T-helper 22 cell (primary cell): ENCODE data around the gene PDIK1L.

ENCODE experiments used
- DNase-seq: peaks from one replicate; pipeline ENCODE4 v3.0.0-alpha.2; 2020; ENCODE audit warnings: low read depth

Gene PDIK1L

GRCh38 chr1:26111530-26112406, at the start of gene PDIK1L:
TSS of gene PDIK1L (plus strand) at chr1:26111824. CDS start at chr1:26114309, 2,485 bp downstream.
- DNase-seq, result peak; percentile 90

- no peak for DNase-seq
Measured at GRCh38 chr1:26064553-26064952, 47.1 kb upstream of the PDIK1L start.

GRCh38 chr1:26066160-26066559, 45.5 kb upstream of the PDIK1L start:
- no peak for DNase-seq

GRCh38 chr1:26066857-26067256, 44.8 kb upstream of the PDIK1L start:
- no peak for DNase-seq

- DNase-seq, result no peak
Measured at GRCh38 chr1:26067432-26067911, 44.2 kb upstream of the PDIK1L start, which contains the start of gene TRIM63. TSS of gene TRIM63 (minus strand) at chr1:26067630. CDS start at chr1:26067494, 136 bp downstream.

GRCh38 chr1:26069941-26070295, 41.7 kb upstream of the PDIK1L start:
- no peak for DNase-seq

- no peak for DNase-seq
Measured at GRCh38 chr1:26070296-26070962, 41.2 kb upstream of the PDIK1L start.

GRCh38 chr1:26070963-26071342, 40.7 kb upstream of the PDIK1L start:
- DNase-seq, result no peak

- DNase-seq, result no peak
Measured at GRCh38 chr1:26072305-26072704, 39.3 kb upstream of the PDIK1L start.

GRCh38 chr1:26075421-26076144, 36.0 kb upstream of the PDIK1L start:
- DNase-seq, result no peak

- DNase-seq, result no peak
Measured at GRCh38 chr1:26077524-26077923, 34.1 kb upstream of the PDIK1L start.

- DNase-seq, result no peak
Measured at GRCh38 chr1:26078286-26079177, 33.1 kb upstream of the PDIK1L start.

- no peak for DNase-seq
Measured at GRCh38 chr1:26079178-26079563, 32.5 kb upstream of the PDIK1L start.

- DNase-seq, result no peak
Measured at GRCh38 chr1:26079960-26080814, 31.4 kb upstream of the PDIK1L start.

- DNase-seq, result no peak
Measured at GRCh38 chr1:26081267-26082019, 30.2 kb upstream of the PDIK1L start.

GRCh38 chr1:26082020-26082350, 29.6 kb upstream of the PDIK1L start:
- DNase-seq, result no peak

GRCh38 chr1:26083208-26083607, 28.4 kb upstream of the PDIK1L start:
- DNase-seq, result no peak

- no peak for DNase-seq
Measured at GRCh38 chr1:26084091-26084561, 27.5 kb upstream of the PDIK1L start.

- DNase-seq, result no peak
Measured at GRCh38 chr1:26084844-26085243, 26.8 kb upstream of the PDIK1L start.

- no peak for DNase-seq
Measured at GRCh38 chr1:26089125-26089524, 22.5 kb upstream of the PDIK1L start.
